NAMALWA (cell line): Measurements from ENCODE around the gene AKR1E2.

ENCODE experiments used
- DNase-seq: peaks from one replicate; pipeline ENCODE4 v3.0.0-alpha.2; 2015; ENCODE audit warnings: low spot score

Gene AKR1E2

DNA sequence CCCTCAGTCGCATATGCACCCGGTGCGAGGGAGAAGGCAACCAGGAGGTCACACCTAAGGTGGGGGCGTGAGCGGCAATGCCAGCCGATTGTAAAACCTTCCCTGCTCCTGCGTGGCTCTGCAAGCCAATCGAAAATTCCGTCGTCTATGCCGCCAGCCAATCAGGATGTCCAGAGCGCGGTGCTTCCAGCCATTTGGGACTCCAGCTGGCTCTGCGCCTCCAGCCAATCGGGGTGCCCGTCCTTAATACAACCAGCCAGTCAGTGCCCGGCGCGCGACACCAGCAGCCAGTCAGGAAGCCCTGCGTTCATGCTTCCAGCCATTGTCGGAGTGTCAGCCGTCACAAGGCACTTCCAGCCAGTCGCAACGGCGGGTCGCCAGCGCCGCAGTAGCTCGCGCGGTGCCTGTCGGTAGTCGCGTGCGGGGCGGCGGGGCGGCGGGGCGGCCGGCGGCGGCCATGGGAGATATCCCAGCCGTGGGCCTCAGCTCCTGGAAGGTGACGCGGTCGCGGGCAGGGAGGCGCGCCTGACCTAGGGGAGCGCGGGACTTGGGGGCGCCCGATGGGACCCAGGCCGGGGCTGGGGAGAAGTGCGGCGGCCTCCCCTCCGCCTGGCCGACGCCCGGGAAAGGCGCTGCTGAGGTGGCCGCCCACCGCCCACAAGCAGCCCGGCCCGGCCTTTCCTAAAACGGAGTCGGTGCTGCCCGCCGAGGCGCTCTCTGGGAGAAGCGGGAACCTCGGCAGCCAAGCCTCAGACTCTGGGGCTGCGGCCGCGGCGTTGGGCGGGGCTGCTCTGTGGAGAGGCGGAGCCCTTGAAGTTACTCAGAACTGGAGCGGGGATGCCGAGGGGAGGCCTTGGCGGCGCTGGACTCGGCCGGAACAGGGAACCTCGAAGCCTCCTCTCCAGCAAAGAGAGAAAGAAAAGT, at the start of gene AKR1E2:
Gene AKR1E2 (plus strand): TSS at position 340 of the 924 bp plus-strand sequence. CDS start 118 bp downstream, at position 458.
- DNase-seq = no peak

DNA sequence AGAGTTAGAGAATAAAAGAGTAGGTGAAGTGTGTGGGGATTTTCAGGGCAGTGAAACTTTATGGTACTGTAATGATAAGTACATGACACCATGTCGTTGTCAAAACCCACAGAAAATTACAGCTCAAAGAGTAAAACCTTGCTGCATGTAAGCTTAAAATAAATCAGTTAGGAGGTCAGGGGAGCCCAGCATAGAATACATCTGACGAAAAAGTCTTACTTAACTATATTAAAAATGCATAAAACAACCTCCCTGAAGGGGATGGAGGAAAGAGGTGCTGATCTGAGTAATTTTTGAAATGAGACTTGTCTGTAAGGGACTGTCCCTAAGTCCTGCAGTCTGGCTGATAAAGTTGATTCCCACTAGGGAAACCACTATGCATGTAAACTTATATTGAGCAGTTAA, 49.8 kb upstream of the AKR1E2 start:
- DNase-seq = no peak

DNA sequence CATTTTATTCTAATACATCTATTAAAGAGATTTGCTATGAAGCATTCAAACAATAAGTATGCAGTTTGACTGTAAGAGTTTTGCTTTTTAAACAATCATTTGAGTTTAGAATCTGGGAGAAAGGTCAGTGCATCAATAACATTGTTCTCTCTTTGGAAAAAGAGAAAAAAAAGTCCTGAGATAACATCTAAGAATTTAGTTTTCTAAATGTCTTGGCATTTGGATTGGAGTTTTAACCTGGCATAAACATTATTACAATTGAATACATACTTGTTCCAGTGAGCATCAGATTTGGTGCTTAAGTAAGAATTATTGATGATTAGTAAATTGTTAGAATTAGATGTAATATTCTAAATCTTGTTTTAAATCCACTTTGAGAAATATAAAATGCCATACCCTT, 47.2 kb upstream of the AKR1E2 start:
- DNase-seq = no peak

DNA sequence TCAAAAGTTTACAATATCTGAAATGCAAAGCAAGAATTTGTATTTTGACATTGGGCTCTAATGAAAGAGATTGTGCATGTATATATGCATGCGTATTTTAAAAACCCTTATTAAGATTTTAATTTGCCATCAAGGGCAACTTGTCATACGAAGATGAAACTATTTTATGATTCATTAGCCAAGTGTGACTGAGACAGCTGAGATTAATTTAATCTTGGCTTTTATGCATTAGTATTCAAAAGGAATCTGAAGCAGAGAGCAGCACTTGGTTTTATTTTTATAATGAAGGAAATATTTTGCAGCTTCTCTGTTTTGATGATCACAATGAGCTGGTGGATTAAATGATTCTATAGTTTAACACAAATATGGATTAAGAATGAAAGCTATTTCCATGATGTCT, 45.9 kb upstream of the AKR1E2 start:
- DNase-seq = no peak

DNA sequence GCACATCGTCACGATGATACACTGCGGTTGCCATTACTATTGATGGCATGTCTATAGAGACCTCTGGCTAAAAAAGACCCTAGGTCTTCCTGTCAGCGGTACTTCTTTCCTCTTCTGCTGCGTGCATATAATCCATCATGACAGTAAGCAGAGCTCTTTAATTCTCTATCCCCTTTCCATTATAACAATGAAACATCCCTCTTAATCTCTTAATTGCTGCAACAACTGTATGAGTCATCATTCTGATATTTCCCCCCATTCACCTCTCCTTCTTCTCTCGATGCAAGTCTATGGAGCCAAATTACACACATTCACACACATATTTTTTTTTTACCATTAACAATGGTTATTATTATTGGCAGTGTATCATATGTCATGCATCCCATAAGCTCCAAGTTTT, 45.2 kb upstream of the AKR1E2 start:
- DNase-seq = no peak

DNA sequence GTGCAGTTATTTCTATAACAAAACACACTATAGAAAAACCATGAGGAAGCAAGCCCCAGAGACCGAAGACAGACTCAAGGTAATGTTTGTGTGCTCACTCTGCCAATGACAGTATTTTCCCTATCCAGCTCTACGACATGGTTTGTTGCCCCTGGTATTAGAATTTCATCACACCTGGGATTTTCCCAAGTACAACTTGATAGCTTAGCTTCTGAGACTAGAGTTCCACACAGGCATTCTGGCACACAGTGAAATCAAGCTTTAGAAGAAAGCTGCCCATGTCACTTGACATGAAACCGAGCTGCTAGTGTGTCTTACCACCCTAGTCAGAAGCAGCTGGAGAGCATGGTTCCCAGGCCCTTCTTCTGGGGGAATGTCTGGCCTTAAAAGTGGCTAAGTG, 44.1 kb upstream of the AKR1E2 start:
- no peak for DNase-seq

DNA sequence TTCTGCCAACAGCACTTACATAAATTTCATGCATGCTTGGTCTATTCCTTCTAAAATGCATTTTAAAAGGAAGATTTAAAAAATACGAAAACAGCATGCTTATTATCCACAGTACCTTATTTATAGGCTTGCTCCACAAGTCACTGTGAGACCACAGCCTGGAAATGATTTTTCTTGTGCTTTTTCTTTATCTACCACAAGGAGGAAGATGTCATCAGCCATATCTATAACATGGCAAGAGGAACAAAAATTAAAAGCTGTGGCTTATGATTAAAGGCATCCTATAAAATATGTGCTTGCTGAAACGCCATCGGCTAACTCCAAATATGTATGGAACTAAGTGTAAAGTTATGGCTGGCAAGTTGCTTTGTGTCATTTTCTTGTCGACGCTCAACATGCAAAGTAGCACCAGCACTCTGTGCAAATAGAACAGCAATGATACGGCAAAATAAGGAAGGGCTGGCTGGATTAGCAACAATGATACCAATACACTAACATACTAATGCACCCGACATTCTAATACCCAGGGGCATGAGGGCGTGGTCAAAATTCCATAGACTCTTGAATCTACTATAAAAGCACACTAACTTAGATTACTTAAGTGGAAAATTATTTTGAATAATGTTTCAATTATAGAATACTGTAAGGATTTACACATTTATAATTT, 41.2 kb upstream of the AKR1E2 start:
- no peak for DNase-seq

DNA sequence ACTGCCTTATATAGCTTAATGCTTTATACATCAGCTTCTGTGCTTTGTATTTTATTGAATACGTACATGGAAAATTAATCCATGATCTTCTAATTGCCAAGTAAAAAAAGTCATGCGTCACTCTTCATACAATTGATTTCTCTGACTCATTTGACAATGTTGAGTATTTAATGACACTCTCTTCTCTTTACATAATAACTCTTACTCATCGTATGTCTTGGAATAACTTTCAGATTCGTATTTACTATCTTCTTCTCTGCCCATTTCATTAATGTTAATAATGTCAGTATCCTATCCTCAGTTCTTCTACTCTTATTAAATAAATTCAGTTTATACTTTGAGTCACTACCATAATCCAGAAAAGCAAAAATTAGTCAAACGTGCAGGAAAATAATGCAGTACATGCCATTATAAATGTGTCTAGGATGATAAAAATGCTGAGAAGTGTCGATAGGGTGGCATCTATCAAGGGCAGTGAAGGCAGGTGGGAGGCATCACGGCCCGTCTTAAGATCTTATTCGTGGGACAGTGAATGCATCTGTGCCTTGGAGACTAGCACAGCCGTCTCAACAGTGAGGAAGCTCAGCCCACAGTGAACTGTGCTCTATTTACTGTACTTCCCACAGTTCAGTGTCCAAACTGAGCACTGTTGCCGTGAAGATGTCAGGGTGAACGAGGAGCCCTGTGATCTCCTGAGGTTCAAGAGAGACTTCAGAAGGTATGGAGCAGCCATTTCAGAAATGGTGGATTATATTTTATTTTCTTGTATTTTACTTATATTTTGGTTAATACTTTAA, 39.8 kb upstream of the AKR1E2 start:
- no peak for DNase-seq

DNA sequence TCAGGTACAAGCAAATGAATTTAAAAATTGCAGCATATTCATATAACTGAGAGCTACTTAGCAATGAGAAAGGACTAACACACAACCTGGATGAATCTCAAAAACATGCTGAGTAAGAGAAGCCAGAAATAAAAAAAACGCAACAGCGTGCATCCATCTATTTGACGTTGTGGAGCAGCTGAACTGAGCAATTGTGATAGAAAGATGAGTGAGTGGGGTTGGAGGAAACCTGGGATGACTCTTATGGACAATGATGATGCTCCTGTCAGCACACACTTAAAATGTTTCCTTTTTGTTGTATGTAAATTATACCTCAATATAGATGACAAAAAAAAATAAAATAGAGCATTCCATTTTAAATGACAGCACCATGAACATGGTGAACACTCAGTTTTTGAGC, 36.0 kb upstream of the AKR1E2 start:
- DNase-seq = no peak

DNA sequence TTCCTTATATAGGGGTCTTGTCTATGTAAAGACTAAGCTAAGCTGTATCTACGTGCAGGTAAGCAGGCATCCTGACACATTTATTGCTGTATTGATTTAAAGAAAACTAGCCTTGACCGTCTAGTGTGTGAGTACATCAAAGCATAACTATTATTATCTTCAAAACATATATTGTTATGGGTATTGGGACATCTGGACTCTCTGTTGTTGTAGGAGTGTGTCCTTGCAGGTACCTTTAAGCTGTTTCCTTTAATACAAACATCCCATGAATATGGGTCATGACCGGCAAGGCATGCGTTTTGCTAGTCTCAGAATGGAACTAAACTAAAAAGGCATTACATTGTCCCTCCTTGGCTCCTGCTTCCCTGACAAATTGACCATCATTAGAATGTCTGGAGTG, 35.1 kb upstream of the AKR1E2 start:
- no peak for DNase-seq

DNA sequence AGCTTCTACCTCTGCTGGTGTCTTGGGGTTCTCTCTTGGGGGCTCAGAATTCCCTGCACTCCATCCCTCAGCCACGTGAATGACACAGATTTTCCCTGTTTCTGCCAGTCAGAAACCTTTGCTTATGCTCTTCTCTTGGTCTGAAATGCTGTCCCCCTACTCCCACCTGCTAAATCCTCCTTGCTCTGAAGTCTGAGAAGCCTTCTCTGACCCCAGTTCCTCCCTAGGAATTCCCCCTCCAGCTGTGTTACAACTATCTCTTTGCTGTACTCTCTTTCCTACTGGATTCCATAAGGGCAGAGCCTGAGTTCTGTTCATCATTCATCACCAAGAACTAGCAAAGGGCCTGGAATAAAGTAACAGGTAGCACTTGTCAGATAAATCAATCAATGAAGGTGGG, 33.6 kb upstream of the AKR1E2 start:
- DNase-seq = no peak

DNA sequence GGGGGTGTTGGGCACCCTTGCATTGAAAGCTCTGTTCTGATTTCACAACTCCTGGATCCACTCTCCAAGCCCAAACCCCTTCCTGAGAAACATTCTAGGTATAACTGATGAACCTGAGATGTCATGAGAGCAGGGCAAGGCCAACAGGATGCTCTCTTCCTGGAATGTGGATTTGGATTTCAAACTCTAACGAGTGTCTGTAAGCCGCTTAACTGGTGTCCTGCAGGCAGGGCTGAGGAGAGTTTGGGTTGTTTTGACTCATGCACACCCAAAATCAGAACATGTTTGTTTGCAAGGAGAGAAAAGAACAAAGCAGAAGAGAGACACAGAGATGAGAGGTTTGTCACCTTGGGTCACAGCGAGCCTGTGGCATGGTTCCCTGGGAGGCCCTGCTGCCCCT, 24.6 kb upstream of the AKR1E2 start:
- no peak for DNase-seq

DNA sequence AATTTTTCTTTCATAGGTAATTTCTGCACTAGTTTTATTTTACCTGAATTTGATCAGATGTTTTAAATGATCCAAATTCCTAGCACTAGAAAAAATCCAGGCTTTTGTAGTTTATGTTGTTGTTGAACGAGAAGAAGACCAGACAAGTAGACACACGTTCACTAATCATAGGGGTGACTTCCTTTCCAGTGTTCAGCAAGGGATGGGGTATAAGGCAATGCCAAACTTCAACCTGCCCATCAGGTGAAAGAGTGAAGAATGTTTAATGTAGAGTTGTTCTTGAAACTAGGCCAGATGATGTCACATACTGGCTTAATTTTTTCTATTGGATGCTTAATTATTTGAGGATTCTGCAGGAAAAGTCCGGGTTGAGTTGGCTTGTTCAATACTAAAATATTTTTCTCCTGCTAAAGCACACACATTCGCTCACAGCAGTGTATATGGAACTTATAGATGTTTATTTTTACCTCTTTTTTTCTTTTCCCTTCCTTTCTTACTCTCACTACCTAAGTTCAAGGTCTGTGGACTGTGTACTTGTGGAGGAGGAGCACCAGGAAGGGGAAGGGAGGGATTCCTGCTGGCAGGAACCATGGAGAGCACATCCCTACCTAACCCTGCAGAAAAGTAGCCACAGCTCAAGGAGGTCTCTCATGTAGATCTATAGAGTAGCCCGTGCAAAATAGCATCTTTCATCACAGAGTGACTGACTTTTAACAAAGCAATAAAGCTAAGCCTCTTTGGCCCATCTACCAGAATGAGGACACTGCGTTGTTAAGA, 23.1 kb upstream of the AKR1E2 start:
- no peak for DNase-seq

DNA sequence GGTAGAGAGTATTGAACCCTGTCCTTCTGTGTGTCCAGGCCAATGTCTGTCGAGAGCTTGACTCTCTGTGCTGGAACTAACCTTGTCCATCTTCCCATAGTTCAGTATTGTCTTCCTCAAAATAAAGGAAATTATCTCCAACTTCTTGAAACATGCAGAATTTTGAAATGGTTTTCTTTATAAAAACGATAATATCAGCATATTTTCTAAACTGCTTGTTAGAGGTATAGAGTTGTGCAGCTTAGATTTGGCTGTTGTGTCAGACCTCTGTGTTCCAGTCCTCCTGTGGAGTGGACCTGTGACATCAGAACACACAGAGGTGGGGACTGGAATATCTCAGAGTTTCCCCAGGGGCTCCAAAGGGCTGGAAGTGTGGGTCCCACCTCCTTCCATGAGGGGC, 22.2 kb upstream of the AKR1E2 start:
- no peak for DNase-seq

DNA sequence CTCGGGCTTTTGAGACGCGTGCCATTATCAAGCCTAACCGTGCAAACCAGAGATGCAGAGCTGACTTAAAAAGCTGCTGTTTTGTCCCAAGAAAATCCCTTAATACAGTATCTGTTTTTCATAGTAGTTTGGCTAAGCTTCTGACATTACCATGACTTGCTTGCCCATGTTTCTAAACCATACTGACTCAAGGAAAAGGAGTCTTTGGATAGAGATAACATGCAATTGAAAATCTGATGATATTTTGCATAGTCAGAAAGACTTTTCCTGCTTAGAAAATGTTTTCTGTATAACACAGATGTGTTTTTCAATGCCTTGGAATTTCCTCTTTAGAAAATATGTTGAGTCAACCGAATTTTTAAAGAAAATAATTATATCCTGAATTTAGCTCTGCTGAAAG, 21.5 kb upstream of the AKR1E2 start:
- DNase-seq = no peak

DNA sequence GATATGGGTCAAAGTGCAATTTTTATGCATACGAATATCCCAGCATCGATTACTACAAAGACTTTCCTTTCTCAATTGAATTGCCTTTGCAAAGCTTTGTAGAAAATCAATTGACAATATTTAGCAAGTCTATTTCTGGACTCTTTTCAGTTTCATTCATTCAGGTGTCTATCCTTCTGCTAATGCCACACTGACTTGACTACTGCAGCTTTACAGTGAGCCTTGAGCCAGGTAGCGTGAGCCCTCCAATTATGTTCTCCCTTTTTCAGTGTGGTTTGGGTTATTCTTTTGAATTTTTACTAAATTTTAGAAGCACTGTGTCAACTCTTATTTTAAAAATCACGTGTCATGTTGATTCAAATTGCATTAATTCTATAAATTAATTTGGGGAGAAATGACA, 19.5 kb upstream of the AKR1E2 start:
- DNase-seq = no peak

DNA sequence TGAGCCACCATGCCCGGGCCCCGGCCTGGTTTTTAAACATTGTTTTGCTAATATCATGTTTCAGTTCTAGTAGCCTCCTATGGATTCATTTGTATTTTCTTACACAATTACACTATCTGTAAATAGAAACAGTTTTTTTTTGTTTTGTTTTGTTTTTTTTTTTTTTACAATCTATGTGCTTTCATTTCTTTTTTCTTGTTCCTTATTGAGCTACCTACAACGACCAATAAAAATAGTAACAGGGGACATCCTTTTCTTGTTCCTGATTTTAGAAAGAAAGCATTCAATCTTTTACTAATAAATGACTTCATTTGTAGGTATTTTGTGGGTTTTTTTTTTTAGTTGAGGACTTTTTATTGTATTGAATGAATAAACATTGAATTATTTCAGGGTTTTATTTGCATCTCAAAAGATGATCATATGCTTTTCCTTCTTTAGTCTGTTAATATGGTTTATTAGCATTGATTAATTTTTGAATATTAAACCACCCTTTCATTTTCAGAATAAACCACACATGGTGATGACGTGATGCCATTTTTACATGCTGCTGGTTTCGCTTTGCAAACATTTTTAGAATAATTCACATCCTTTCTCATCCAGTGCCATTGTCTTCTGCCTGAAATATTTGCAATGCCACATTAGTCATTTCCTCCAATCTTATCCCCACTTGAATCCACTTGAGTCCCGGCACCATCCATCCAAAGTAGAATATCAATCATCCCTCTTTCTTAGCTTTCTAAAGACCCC, 18.1 kb upstream of the AKR1E2 start:
- no peak for DNase-seq

DNA sequence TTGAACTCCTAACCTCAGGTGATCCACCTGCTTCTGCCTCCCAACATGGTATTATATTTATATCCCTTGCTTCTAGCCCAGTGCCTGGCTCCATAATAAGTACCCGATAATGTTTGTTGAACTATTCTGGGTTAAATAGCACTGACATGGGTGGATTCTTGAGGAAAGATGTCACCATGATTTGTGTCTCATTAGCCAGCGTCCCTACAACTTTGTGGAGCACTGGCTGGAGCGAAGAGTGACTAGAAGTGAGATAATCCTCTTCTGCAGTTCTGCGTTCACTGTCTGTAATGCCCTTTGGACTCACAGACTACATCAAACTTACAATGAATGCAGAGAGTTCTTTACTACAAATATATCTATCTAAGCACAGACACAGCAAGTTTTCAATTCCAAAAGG, 16.9 kb upstream of the AKR1E2 start:
- no peak for DNase-seq

DNA sequence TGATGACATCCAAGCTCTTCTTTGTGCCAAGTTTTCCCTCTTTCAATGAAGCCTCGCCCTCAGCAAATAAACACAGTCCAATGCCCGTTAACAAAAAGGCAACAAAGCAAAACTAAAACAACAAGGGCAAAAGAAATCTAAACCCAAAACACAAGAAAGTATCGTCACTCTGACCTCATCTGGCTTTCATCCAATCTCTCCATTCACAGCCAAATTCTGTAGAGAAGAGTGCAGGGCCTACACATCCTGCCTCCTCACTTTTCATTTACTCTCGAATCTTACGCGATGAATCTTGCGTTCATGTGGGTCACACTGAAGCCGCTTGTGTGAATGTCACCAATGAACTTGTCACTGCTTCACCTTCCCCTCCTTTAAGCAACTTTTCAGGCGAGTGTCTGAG, 15.9 kb upstream of the AKR1E2 start:
- DNase-seq = no peak

DNA sequence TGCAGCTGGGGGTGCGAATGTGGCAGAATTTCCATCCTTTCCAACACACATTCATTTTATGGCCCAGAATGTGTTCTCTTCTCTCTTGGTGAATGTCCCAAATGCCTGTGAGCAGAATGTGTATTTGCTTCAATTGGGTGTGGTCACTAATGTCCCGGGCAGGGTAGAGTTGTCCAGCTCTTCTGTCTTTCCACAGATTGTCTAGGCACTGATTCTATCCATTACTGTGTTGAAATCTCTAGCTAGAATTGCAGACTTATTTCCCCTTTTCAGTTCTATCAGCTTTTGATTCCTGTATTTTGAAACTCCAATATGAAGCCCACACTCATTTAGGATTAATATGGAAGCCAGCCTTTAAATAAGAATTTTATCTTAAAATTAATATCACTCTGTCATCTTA, 14.0 kb upstream of the AKR1E2 start:
- no peak for DNase-seq

DNA sequence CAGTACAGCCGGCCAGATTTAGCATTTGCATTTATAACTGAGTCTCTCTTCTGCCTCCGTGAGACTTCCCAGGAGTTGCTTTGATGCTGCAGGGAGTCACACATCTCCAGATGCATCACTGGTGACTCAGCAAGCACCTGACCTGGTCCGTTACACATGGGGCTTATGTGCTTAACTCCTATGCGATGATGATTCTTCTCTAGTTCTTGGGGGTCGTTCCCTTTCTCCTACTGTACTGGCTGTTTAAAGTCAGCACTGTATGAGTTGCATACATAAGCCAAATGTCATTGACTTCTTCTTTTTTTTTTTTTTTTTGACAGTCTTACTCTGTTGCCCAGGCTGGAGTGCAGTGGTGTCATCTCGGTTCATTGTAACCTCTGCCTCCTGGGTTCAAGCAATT, 13.0 kb upstream of the AKR1E2 start:
- DNase-seq = no peak
